MM.1S (cell line): ENCODE data around the gene RALGDS.

Source experiments
- DNase-seq: peaks from one replicate; pipeline ENCODE4 v3.0.0-alpha.2; 2015
- H2AFZ ChIP-seq: fragments of 300-600 bp; sonication (generic); 2 replicates; pipeline ENCODE4 v1.6.0; 2016; ENCODE audit warnings: antibody characterized with exemption, low read length
- H3F3A ChIP-seq: fragments of 300-600 bp; sonication (generic); 2 replicates; pipeline ENCODE4 v1.6.1; 2016; ENCODE audit warnings: mild to moderate bottlenecking, antibody characterized with exemption, low read length, moderate library complexity, mixed read lengths; ENCODE audit not compliant: insufficient read depth
- H3K27ac ChIP-seq: fragments of 300-600 bp; sonication (generic); 2 replicates; pipeline ENCODE4 v1.5.1; 2016; ENCODE audit warnings: mild to moderate bottlenecking, low read length
- H3K27me3 ChIP-seq: fragments of 300-600 bp; sonication (generic); replicated peaks from 2 replicates; pipeline ENCODE4 v1.6.0; 2016; ENCODE audit warnings: low read length; ENCODE audit not compliant: insufficient read depth
- H3K36me3 ChIP-seq: fragments of 300-600 bp; sonication (generic); replicated peaks from 2 replicates; pipeline ENCODE4 v1.6.1; 2016; ENCODE audit warnings: mild to moderate bottlenecking, low read length, mixed read lengths; ENCODE audit not compliant: insufficient read depth
- H3K4me1 ChIP-seq: fragments of 300-600 bp; sonication (generic); 2 replicates; pipeline ENCODE4 v1.6.1; 2016; ENCODE audit warnings: low read length, mixed read lengths
- H3K4me2 ChIP-seq: fragments of 300-600 bp; sonication (generic); 2 replicates; pipeline ENCODE4 v1.6.0; 2016; ENCODE audit warnings: low read depth, low read length
- H3K4me3 ChIP-seq: fragments of 300-600 bp; sonication (generic); 2 replicates; pipeline ENCODE4 v1.5.1; 2016; ENCODE audit warnings: low read length, mixed read lengths
- H3K79me2 ChIP-seq: fragments of 300-600 bp; sonication (generic); 2 replicates; pipeline ENCODE4 v1.6.1; 2016; ENCODE audit warnings: mixed run types, low read length, mixed read lengths
- H3K9ac ChIP-seq: fragments of 300-600 bp; sonication (generic); 2 replicates; pipeline ENCODE4 v1.6.1; 2016; ENCODE audit warnings: low read length, mixed read lengths
- H3K9me2 ChIP-seq: fragments of 300-600 bp; sonication (generic); replicated peaks from 2 replicates; pipeline ENCODE4 v1.6.1; 2016; ENCODE audit warnings: mild to moderate bottlenecking, low read length, mixed read lengths; ENCODE audit not compliant: insufficient read depth
- H3K9me3 ChIP-seq: fragments of 300-600 bp; sonication (generic); replicated peaks from 2 replicates; pipeline ENCODE4 v1.6.1; 2016; ENCODE audit warnings: mild to moderate bottlenecking, low read length, mixed read lengths; ENCODE audit not compliant: insufficient read depth
- H4K20me1 ChIP-seq: fragments of 300-600 bp; sonication (generic); 2 replicates; pipeline ENCODE4 v1.6.1; 2016; ENCODE audit warnings: mild to moderate bottlenecking, low read length, moderate library complexity, mixed read lengths; ENCODE audit not compliant: insufficient read depth
- CTCF ChIP-seq: fragments of 300-600 bp; sonication (generic); IDR thresholded peaks from 2 replicates; pipeline ENCODE4 v1.5.1; 2016; ENCODE audit warnings: antibody characterized with exemption, low read length, mixed read lengths
- EZH2 ChIP-seq: fragments of 300-600 bp; sonication (generic); optimal IDR thresholded peaks from 2 replicates; pipeline ENCODE3; 2017; ENCODE audit warnings: low read depth, mild to moderate bottlenecking, antibody characterized with exemption, low read length, mixed read lengths
- EZH2phosphoT487 ChIP-seq: fragments of 300-600 bp; sonication (generic); IDR thresholded peaks from 2 replicates; pipeline ENCODE4 v1.6.1; 2018; ENCODE audit warnings: antibody characterized with exemption, low read length

RALGDS gene

GRCh38 chr9:133102190-133103021, 18.6 kb downstream of the RALGDS start:
- Histone ChIP-seq H3K27me3 (no peaks in the 10 kb centered on the region), H3K4me2 (no peak overlapping the region), H2AFZ (no peak overlapping the region), H4K20me1 (no peaks in the 10 kb centered on the region), H3K36me3 (no peaks in the 10 kb centered on the region; the same call in 1 of the 2 replicates), H3K4me1 (no peaks in the 10 kb centered on the region), H3K79me2 (no peaks in the 10 kb centered on the region), H3K4me3 (no peak overlapping the region), H3K9me2 (no peaks in the 10 kb centered on the region), H3K27ac (no peak overlapping the region), H3F3A (no peaks in the 10 kb centered on the region), H3K9me3 (no peaks in the 10 kb centered on the region), H3K9ac (no peak overlapping the region)
- no peak for DNase-seq
- TF ChIP-seq CTCF (no peak), EZH2 (no peak), EZH2phosphoT487 (no peak)

- TF ChIP-seq EZH2 = no peak
- TF ChIP-seq CTCF = no peak
- TF ChIP-seq EZH2phosphoT487 = no peak
- Histone ChIP-seq H3K9ac (no peak overlapping the region), H3K27ac (no peak overlapping the region), H3K9me2 (no peaks in the 10 kb centered on the region), H3K4me3 (no peak overlapping the region), H3F3A (no peaks in the 10 kb centered on the region), H3K9me3 (no peaks in the 10 kb centered on the region), H4K20me1 (no peaks in the 10 kb centered on the region), H3K79me2 (no peaks in the 10 kb centered on the region), H3K4me2 (no peak overlapping the region), H3K27me3 (no peaks in the 10 kb centered on the region), H3K36me3 (no peaks in the 10 kb centered on the region; the same call in 1 of the 2 replicates), H3K4me1 (no peaks in the 10 kb centered on the region), H2AFZ (no peak overlapping the region)
- DNase-seq = no peak
These were observed 19.5 kb downstream of the RALGDS start for GRCh38 chr9:133101356-133102189.

GRCh38 chr9:133100506-133101355, 20.3 kb downstream of the RALGDS start:
- Histone ChIP-seq H3K4me2 (no peak overlapping the region), H3K4me3 (no peak overlapping the region), H3K27ac (no peak overlapping the region), H3K9me2 (no peaks in the 10 kb centered on the region), H3F3A (no peaks in the 10 kb centered on the region), H3K36me3 (no peaks in the 10 kb centered on the region; the same call in 1 of the 2 replicates), H3K9ac (no peak overlapping the region), H3K4me1 (no peaks in the 10 kb centered on the region), H3K9me3 (no peaks in the 10 kb centered on the region), H3K27me3 (no peaks in the 10 kb centered on the region), H4K20me1 (no peaks in the 10 kb centered on the region), H2AFZ (no peak overlapping the region), H3K79me2 (no peaks in the 10 kb centered on the region)
- no peak for DNase-seq
- TF ChIP-seq EZH2 (no peak), EZH2phosphoT487 (no peak), CTCF (no peak)
